B cell (primary cell): ENCODE measurements around the gene CDR2L. TPM values are rescaled to one million over a fixed set of nuclear protein-coding genes. Genes with fewer than 3 reads are reported as not detected.

Experiments
- ATAC-seq: fragments of 200-7000 bp; cut with Tn5 transposase; one replicate; pipeline ENCODE4 v1.10.0; 2021; ENCODE audit warnings: low read depth, mild to moderate bottlenecking, moderate number of reproducible peaks, moderate library complexity
- CTCF ChIA-PET: fragments of 350-600 bp; sonication (Branson Sonifier 250); formaldehyde crosslinking; loops from one replicate; lab custom pipeline; 2021; ENCODE audit warnings: antibody characterized with exemption, inconsistent platforms; lab: Charles Lee
- POLR2A ChIA-PET: fragments of 350-600 bp; sonication (Branson Sonifier 250); formaldehyde crosslinking; loops from one replicate; lab custom pipeline; 2021; ENCODE audit warnings: antibody characterized with exemption; lab: Charles Lee
- DNase-seq: peaks from one replicate; pipeline ENCODE4 v3.0.0; 2013
- H2AFZ ChIP-seq: 2 replicates; pipeline ENCODE4 v1.6.1; 2012; ENCODE audit warnings: mild to moderate bottlenecking, low read depth, low read length; ENCODE audit not compliant: insufficient read depth, poor library complexity, severe bottlenecking
- H3K27ac ChIP-seq, 2 donors: 1 replicate in 1 of 2; 2 replicates in 1 of 2; pipeline ENCODE4 v1.5.1; 2012 to 2013; ENCODE audit warnings: low read length in 2 of 2, mild to moderate bottlenecking in 2 of 2, moderate library complexity in 1 of 2
- H3K27me3 ChIP-seq, 4 experiments: fragments of 200-600 bp in 1 of 4; sonication (generic) in 1 of 4; replicated peaks in 1 of 4; 1 replicate in 2 of 4; 2 replicates in 2 of 4; pipeline versions ENCODE4 v1.6.1 to v1.7.0; 2013 to 2016; ENCODE audit warnings: low read length in 3 of 4, mild to moderate bottlenecking in 2 of 4, mixed read lengths in 1 of 4, moderate library complexity in 1 of 4; ENCODE audit not compliant: insufficient read depth in 4 of 4, control insufficient read depth in 3 of 4; ENCODE audit errors: control extremely low read depth in 1 of 4
- H3K36me3 ChIP-seq, 2 experiments: replicated peaks in 1 of 2; 1 replicate in 1 of 2; 2 replicates in 1 of 2; pipeline versions ENCODE4 v1.6.1 to v1.7.1; 2013; ENCODE audit warnings: low read length in 1 of 2; ENCODE audit not compliant: insufficient read depth in 2 of 2, control insufficient read depth in 1 of 2; ENCODE audit errors: control extremely low read depth in 1 of 2, extremely low read depth in 1 of 2
- H3K4me1 ChIP-seq, 2 donors: fragments of 200-600 bp in 1 of 2; sonication (generic) in 1 of 2; 1 replicate in 1 of 2; 2 replicates in 1 of 2; pipeline versions ENCODE4 v1.5.1 to v1.6.1; 2013 to 2017; ENCODE audit warnings: low read length in 2 of 2; ENCODE audit not compliant: control insufficient read depth in 2 of 2, insufficient read depth in 2 of 2
- H3K4me2 ChIP-seq: replicated peaks from 2 replicates; pipeline ENCODE3; 2012; ENCODE audit warnings: mild to moderate bottlenecking, low read depth, low read length; ENCODE audit not compliant: poor library complexity, severe bottlenecking
- H3K4me3 ChIP-seq, 5 experiments: fragments of 200-600 bp in 1 of 5; sonication (generic) in 1 of 5; 1 replicate in 3 of 5; 2 replicates in 2 of 5; pipeline versions ENCODE4 v1.5.1 to v1.7.0; 2011 to 2016; ENCODE audit warnings: low read length in 4 of 5, mild to moderate bottlenecking in 4 of 5, low read depth in 2 of 5, control low read depth in 1 of 5, moderate library complexity in 1 of 5; ENCODE audit not compliant: insufficient read depth in 1 of 5; ENCODE audit errors: control extremely low read depth in 1 of 5, extremely low read depth in 1 of 5
- H3K79me2 ChIP-seq: fragments of 200-600 bp; sonication (generic); one replicate; pipeline ENCODE4 v1.6.0; 2016; ENCODE audit warnings: low read length; ENCODE audit not compliant: control insufficient read depth, insufficient read depth
- H3K9ac ChIP-seq: fragments of 200-600 bp; sonication (generic); 2 replicates; pipeline ENCODE4 v1.6.1; 2017; ENCODE audit warnings: mild to moderate bottlenecking, low read length, moderate library complexity
- H3K9me3 ChIP-seq, 3 donors: one replicate each; pipeline versions ENCODE4 v1.6.1 to v1.7.1; 2013; ENCODE audit warnings: low read length in 2 of 3; ENCODE audit not compliant: control insufficient read depth in 2 of 3, insufficient read depth in 1 of 3; ENCODE audit errors: control extremely low read depth in 1 of 3
- H4K20me1 ChIP-seq: 2 replicates; pipeline ENCODE4 v1.6.0; 2012; ENCODE audit warnings: mild to moderate bottlenecking, low read length; ENCODE audit not compliant: insufficient read depth, control insufficient read depth, poor library complexity, severe bottlenecking
- H3K27ac Mint-ChIP-seq: one replicate; pipeline ENCODE4 v1.8.0; 2021; ENCODE audit warnings: mixed read lengths
- H3K27me3 Mint-ChIP-seq: one replicate; pipeline ENCODE4 v1.8.0; 2021; ENCODE audit warnings: mixed read lengths
- H3K4me1 Mint-ChIP-seq: one replicate; pipeline ENCODE4 v1.8.0; 2021; ENCODE audit warnings: mixed read lengths
- H3K4me3 Mint-ChIP-seq: one replicate; pipeline ENCODE4 v1.8.0; 2021; ENCODE audit warnings: mixed read lengths
- H3K9me3 Mint-ChIP-seq: one replicate; pipeline ENCODE4 v1.8.0; 2022; ENCODE audit warnings: mixed read lengths; ENCODE audit not compliant: insufficient read depth
- CTCF ChIP-seq: fragments of 200-600 bp; IDR thresholded peaks from one replicate; pipeline ENCODE4 v1.8.0; 2022; ENCODE audit warnings: antibody characterized with exemption, mild to moderate bottlenecking
- EZH2 ChIP-seq: IDR thresholded peaks from 2 replicates; pipeline ENCODE4 v1.6.1; 2012; ENCODE audit warnings: borderline replicate concordance, low read depth, mild to moderate bottlenecking, moderate library complexity, low read length; ENCODE audit not compliant: insufficient read depth, poor library complexity, severe bottlenecking
- WGBS: methylation state at CpG from one replicate; pipeline ENCODE4 v1.1.5; 2013; ENCODE audit warnings: missing lambda C conversion rate; ENCODE audit not compliant: insufficient coverage; 5-methylcytosine and 5-hydroxymethylcytosine counted together
- intact Hi-C: fragments of 100-400 bp; cut with micrococcal nuclease; formaldehyde crosslinking; loops from one replicate; pipeline ENCODE4 v1.10.0; 2022
- polyA plus RNA-seq: library from polyadenylated mRNA; depleted of rRNA; stranded (reverse); fragments of >200 nt; gene quantifications from 2 replicates; pipeline ENCODE4 v1.2.3, GENCODE V29; 2012
- total RNA-seq, 2 donors: library from RNA; stranded (reverse); fragments of 120-200 nt in 1 of 2; gene quantifications; 1 replicate in 1 of 2; 2 replicates in 1 of 2; pipeline versions ENCODE4 v1.2.3 to v1.2.4, GENCODE V29; 2013 to 2022

The CDR2L gene
- total and polyA plus RNA-seq, 2 donors (not counting 1 experiment from before 2014, with no cell fraction given), result 0.03 TPM; not detected in 1

DNA sequence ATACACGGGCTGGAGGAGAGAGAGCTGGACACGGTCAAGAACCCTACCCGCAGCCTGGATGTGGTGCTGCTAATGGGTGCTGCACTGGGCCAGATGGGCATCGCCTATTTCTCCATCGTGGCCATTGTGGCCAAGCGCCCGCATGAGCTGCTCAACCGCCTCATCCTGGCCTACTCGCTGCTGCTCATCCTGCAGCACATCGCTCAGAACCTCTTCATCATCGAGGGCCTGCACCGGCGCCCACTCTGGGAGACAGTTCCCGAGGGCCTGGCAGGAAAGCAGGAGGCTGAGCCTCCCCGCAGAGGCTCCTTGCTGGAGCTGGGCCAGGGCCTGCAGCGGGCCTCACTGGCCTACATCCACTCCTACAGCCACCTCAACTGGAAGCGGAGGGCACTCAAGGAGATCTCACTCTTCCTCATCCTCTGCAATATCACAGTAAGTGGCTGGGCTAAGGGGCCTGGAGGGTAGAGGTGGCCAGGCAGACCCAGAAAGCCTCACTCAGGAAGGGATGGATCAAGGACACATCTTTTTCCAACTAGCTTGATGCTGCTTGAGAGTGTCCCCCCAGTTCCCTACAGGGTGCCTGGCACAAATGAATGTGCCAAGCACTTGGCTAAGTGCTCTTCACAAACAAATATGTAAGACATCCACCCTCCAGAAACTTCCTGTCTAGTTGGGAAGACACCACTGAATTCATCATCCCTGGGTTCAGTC lies 40.2 kb upstream of the CDR2L start:
- DNase-seq, result no peak
- no peak overlapping the region for H2AFZ ChIP-seq
- ChIA-PET POLR2A (no interaction called here), CTCF (interaction anchor here (1.3 kb wide), 1 partner anchor 10 kb away, joined by 4 read pairs; no protein-coding TSS in a partner anchor)
- TF ChIP-seq CTCF (no peak), EZH2 (no peak)
- Mint-ChIP-seq H3K4me1 (no peaks in the 10 kb centered on the region), H3K27ac (no peak overlapping the region), H3K27me3 (peaks cover 25% of the 10 kb centered on the region), H3K9me3 (no peaks in the 10 kb centered on the region), H3K4me3 (no peak overlapping the region)
- intact Hi-C loops, result no loop called here
- peaks cover 0 to 4% (median 0%) of the 10 kb centered on the region in 3 donors for H3K9me3 ChIP-seq
- ATAC-seq, result no peak
- no peaks in the 10 kb centered on the region for H3K4me1 ChIP-seq
- 94% methylated on average over 15 of the region's 17 CpGs for WGBS
- H3K4me3 ChIP-seq, result no peak overlapping the region
- H3K27ac ChIP-seq, result no peak overlapping the region
- peaks cover 0 to 18% (median 0%) of the 10 kb centered on the region in 4 experiments for H3K27me3 ChIP-seq
- H4K20me1 ChIP-seq, result no peaks in the 10 kb centered on the region
- no peak overlapping the region for H3K4me2 ChIP-seq
- H3K9ac ChIP-seq, result no peak overlapping the region
- no peaks in the 10 kb centered on the region for H3K79me2 ChIP-seq
- H3K36me3 ChIP-seq, result no peaks in the 10 kb centered on the region

GRCh38 chr17:74949455-74950115 lies 37.8 kb upstream of the CDR2L start:
- H3K4me1 Mint-ChIP-seq, result no peaks in the 10 kb centered on the region
- Histone ChIP-seq H3K79me2 (no peaks in the 10 kb centered on the region), H3K4me2 (no peak overlapping the region), H3K36me3 (no peaks in the 10 kb centered on the region), H3K27me3 (peaks cover 0 to 15% (median 0%) of the 10 kb centered on the region in 4 experiments), H2AFZ (no peak overlapping the region), H3K4me1 (no peaks in the 10 kb centered on the region), H3K9ac (no peak overlapping the region), H3K4me3 (no peak overlapping the region), H3K9me3 (peaks cover 0 to 4% (median 0%) of the 10 kb centered on the region in 3 donors), H3K27ac (no peak overlapping the region), H4K20me1 (no peaks in the 10 kb centered on the region)
- intact Hi-C loops, result no loop called here
- peaks cover 10% of the 10 kb centered on the region for H3K27me3 Mint-ChIP-seq
- CTCF ChIA-PET, result interaction anchor here (3.9 kb wide), 1 partner anchor 12 kb away, joined by 13 read pairs; no protein-coding TSS in a partner anchor
- WGBS, result 72% methylated on average over 11 of the region's 12 CpGs
- H3K27ac Mint-ChIP-seq, result no peak overlapping the region
- POLR2A ChIA-PET, result no interaction called here
- no peak overlapping the region for H3K4me3 Mint-ChIP-seq
- TF ChIP-seq EZH2, result no peak
- no peak for TF ChIP-seq CTCF
- no peaks in the 10 kb centered on the region for H3K9me3 Mint-ChIP-seq
- DNase-seq, result no peak
- ATAC-seq, result no peak
